OCI-LY1 (cell line): Measurements from ENCODE around the gene SPINK5.

Source experiments
- CTCF ChIP-seq: fragments of 200-600 bp; sonication (generic), shearing (Covaris generic); IDR thresholded peaks from 2 replicates; pipeline ENCODE4 v1.5.1; 2017; ENCODE audit warnings: mild to moderate bottlenecking, antibody characterized with exemption, low read length, moderate library complexity, mixed read lengths
- EZH2 ChIP-seq: fragments of 200-600 bp; sonication (generic), shearing (Covaris generic); IDR thresholded peaks from 2 replicates; pipeline ENCODE4 v1.8.0; 2017; ENCODE audit warnings: borderline replicate concordance, mixed run types, mild to moderate bottlenecking, antibody characterized with exemption, low read length, moderate library complexity, mixed read lengths

GRCh38 chr5:148085310-148085709, 21.5 kb downstream of the SPINK5 start:
- TF ChIP-seq EZH2 (no peak), CTCF (no peak)
